GM21528 (cell line): ENCODE results near the gene CCDC134.

Experiments used
- ATAC-seq: cut with Tn5 transposase; IDR thresholded peaks from one replicate; pipeline ENCODE4 v1.9.1; 2021; ENCODE audit warnings: mild to moderate bottlenecking, moderate library complexity; ENCODE audit not compliant: unreplicated experiment, low FRiP score

The CCDC134 gene

GRCh38 chr22:41800348-41801146 is at the start of gene CCDC134:
CCDC134 (plus strand) TSS chr22:41800679; CDS start chr22:41808891, 8,212 bp downstream.
- ATAC-seq, result peak; percentile 77

GRCh38 chr22:41752011-41752970 is 48.2 kb upstream of the CCDC134 start:
- no peak for ATAC-seq

- ATAC-seq, result no peak
Observed at GRCh38 chr22:41753984-41754383, 46.5 kb upstream of the CCDC134 start.

GRCh38 chr22:41757502-41757901 is 43.0 kb upstream of the CCDC134 start:
- no peak for ATAC-seq

- ATAC-seq, result no peak
Observed at GRCh38 chr22:41758231-41758630, 42.2 kb upstream of the CCDC134 start.

- ATAC-seq, result no peak
Observed at GRCh38 chr22:41762980-41763779, 37.3 kb upstream of the CCDC134 start.

- no peak for ATAC-seq
Observed at GRCh38 chr22:41766476-41766875, 34.0 kb upstream of the CCDC134 start.

- ATAC-seq, result no peak
Observed at GRCh38 chr22:41768430-41768829, 32.0 kb upstream of the CCDC134 start.

GRCh38 chr22:41770715-41771468 is 29.6 kb upstream of the CCDC134 start:
- ATAC-seq, result no peak

GRCh38 chr22:41772198-41772597 is 28.3 kb upstream of the CCDC134 start:
- no peak for ATAC-seq

GRCh38 chr22:41772645-41773044 is 27.8 kb upstream of the CCDC134 start:
- ATAC-seq, result no peak

GRCh38 chr22:41775338-41775737 is 25.1 kb upstream of the CCDC134 start:
- no peak for ATAC-seq

- no peak for ATAC-seq
Observed at GRCh38 chr22:41775976-41776375, 24.5 kb upstream of the CCDC134 start.

GRCh38 chr22:41776381-41776780 is 24.1 kb upstream of the CCDC134 start:
- no peak for ATAC-seq

GRCh38 chr22:41777749-41778425 is 22.6 kb upstream of the CCDC134 start:
- ATAC-seq, result no peak

- ATAC-seq, result no peak
Observed at GRCh38 chr22:41779929-41780505, 20.5 kb upstream of the CCDC134 start.

GRCh38 chr22:41780746-41781505 is 19.6 kb upstream of the CCDC134 start:
- ATAC-seq, result peak; percentile 84

GRCh38 chr22:41781507-41781906 is 19.0 kb upstream of the CCDC134 start:
- ATAC-seq, result peak; percentile 16
